Bone marrow (tissue), 2 donors: Measurements from ENCODE around the gene DKKL1.

Source experiments
- DNase-seq, 2 donors: peaks; one replicate each; lab custom pipeline; 2025; lab: John Stamatoyannopoulos, UW

DKKL1 gene

DNA sequence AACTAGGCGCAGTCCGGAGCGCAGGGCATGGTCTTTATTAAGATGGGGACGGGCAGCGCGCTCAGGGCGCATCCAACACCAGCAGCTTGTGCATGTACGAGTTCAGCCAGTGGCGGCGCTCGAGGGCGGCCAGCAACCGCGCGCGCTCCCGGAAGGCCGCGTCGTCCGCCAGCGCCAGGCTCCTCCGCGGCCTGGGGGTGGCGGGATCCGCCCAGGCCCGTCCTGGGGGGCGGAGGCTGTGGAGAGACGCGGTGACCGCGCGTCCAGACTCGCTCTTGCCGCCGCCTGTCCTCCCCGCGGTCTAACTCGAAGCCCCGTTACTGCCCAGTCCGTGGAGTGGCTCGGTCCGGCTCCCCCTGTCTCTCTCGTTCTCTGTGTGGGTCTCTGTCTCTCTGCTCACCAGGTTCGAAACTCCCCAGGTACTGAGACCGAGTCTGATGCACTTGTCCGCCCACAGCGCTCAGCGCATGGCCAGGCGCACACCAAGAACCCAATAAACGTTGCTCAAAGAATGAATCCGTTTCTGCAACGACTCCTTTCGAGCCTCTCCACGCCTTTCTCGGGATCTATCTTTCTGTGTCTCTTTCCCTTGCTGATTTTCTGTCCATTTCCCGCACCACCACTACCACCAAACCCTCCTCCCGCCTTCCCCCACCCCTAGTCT, 58.9 kb downstream of the DKKL1 start:
- DNase-seq = peak in 1 of 2 donors; percentile 9

GRCh38 chr19:49423071-49423984, 59.7 kb downstream of the DKKL1 start, which contains the start of gene PTH2:
PTH2 (minus strand) TSS chr19:49423441; CDS start chr19:49423339, 102 bp downstream.
- DNase-seq = no peak

DNA sequence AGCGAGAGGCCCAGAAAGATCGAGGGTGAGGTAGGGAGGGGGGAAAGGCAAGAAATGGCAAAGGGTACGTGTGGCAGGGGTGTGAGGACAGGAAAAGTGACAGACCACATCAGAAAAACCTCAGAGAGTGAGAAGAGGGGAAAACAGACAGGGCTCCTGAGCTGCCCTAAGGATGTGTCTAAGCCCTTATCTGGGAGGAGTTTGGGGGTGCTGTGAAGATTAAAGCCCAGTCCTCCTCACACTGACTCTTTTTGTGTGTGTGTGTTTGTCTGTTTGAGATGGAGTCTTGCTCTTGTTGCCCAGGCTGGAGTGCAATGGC, 60.3 kb downstream of the DKKL1 start:
- DNase-seq = no peak
